K562 (cell line): Measurements from ENCODE around the gene ARL11. TPM values are rescaled to one million over a fixed set of nuclear protein-coding genes. Genes with fewer than 3 reads are reported as not detected.

ENCODE experiments used
- ATAC-seq: fragments of 200-7000 bp; cut with Tn5 transposase; 3 replicates; pipeline ENCODE4 v1.9.1; 2020; ENCODE audit warnings: moderate library complexity
- BruUV-seq: library from RNA; stranded (reverse); fragments of 400-500 nt; replicated peaks from 2 replicates; lab custom pipeline; 2021; lab: Mats Ljungman, UMichigan
- CTCF ChIA-PET: fragments of 300-600 bp; formaldehyde crosslinking; extraction: SDS; loops from one replicate; lab custom pipeline; 2021; ENCODE audit warnings: low intra/inter-chr PET ratio; lab: Yijun Ruan, JAX
- POLR2A ChIA-PET: fragments of 300-600, 350-650 bp; sonication (Branson Sonifier 250); formaldehyde crosslinking; extraction: SDS; loops from one replicate; lab custom pipeline; 2021; ENCODE audit warnings: antibody characterized with exemption, inconsistent platforms; lab: Yijun Ruan, JAX
- DNase-seq, 4 experiments: peaks; one replicate each; pipeline versions ENCODE4 v3.0.0 to v3.0.0-alpha.2; 2011 to 2018; ENCODE audit warnings: low spot score in 3 of 4, mixed read lengths in 3 of 4; ENCODE audit errors: extremely low read depth in 1 of 4
- FAIRE-seq: peaks from 2 replicates; lab custom pipeline; 2011; peaks lifted over from hg19 to GRCh38; lab: Jason Lieb, UNC
- H2AFZ ChIP-seq: 2 replicates; pipeline ENCODE4 v1.6.0; 2011; ENCODE audit warnings: low read depth, low read length, control low read depth, inconsistent platforms
- H3K27ac ChIP-seq: fragments of 200-600 bp; 3 replicates; pipeline ENCODE4 v1.8.0; 2011; ENCODE audit warnings: low read depth, mild to moderate bottlenecking, control low read depth, inconsistent platforms, low read length, moderate library complexity, mixed read lengths; ENCODE audit errors: extremely low read depth
- H3K27me3 ChIP-seq, 2 experiments: fragments of 300-600 bp in 1 of 2; 2 replicates in 1 of 2; 3 replicates in 1 of 2; pipeline versions ENCODE4 v1.6.0 to v1.8.0; 2011; ENCODE audit warnings: inconsistent platforms in 2 of 2, low read length in 2 of 2, mild to moderate bottlenecking in 1 of 2, mixed read lengths in 1 of 2, moderate library complexity in 1 of 2; ENCODE audit not compliant: control insufficient read depth in 2 of 2, insufficient read depth in 2 of 2
- H3K36me3 ChIP-seq: fragments of 300-600 bp; 3 replicates; pipeline ENCODE4 v1.8.0; 2011; ENCODE audit warnings: mild to moderate bottlenecking, low read length, inconsistent platforms; ENCODE audit not compliant: control insufficient read depth, insufficient read depth
- H3K4me1 ChIP-seq, 2 experiments: fragments of 200-600 bp in 1 of 2; replicated peaks in 1 of 2; 2 replicates in 1 of 2; 3 replicates in 1 of 2; pipeline versions ENCODE4 v1.5.1 to v1.8.0; 2011; ENCODE audit warnings: inconsistent platforms in 2 of 2, low read length in 2 of 2, mild to moderate bottlenecking in 1 of 2, mixed read lengths in 1 of 2, moderate library complexity in 1 of 2; ENCODE audit not compliant: control insufficient read depth in 2 of 2, insufficient read depth in 2 of 2
- H3K4me2 ChIP-seq: 2 replicates; pipeline ENCODE4 v1.6.1; 2011; ENCODE audit warnings: low read length, control low read depth, inconsistent platforms, mixed read lengths; ENCODE audit not compliant: insufficient read depth
- H3K4me3 ChIP-seq: fragments of 200-600 bp; sonication (generic), shearing (Covaris generic); 2 replicates; pipeline ENCODE4 v1.5.1; 2016; ENCODE audit warnings: control low read depth, inconsistent platforms
- H3K79me2 ChIP-seq: fragments of 200-600 bp; 3 replicates; pipeline ENCODE4 v1.8.0; 2011; ENCODE audit warnings: low read length, inconsistent platforms; ENCODE audit not compliant: control insufficient read depth, insufficient read depth
- H3K9ac ChIP-seq, 2 experiments: 2 replicates each; pipeline versions ENCODE4 v1.6.0 to v1.6.1; 2011; ENCODE audit warnings: low read depth in 2 of 2, low read length in 2 of 2, control low read depth in 1 of 2, inconsistent platforms in 1 of 2, mild to moderate bottlenecking in 1 of 2, mixed read lengths in 1 of 2; ENCODE audit not compliant: insufficient read depth in 1 of 2
- H3K9me1 ChIP-seq: one replicate; pipeline ENCODE4 v1.6.0; 2011; ENCODE audit warnings: inconsistent platforms, mild to moderate bottlenecking, low read length, moderate library complexity; ENCODE audit not compliant: control insufficient read depth, insufficient read depth
- H3K9me3 ChIP-seq: replicated peaks from 2 replicates; pipeline ENCODE4 v1.5.1; 2011; ENCODE audit warnings: low read depth, low read length, inconsistent platforms; ENCODE audit not compliant: control insufficient read depth, insufficient read depth
- H4K20me1 ChIP-seq: replicated peaks from 2 replicates; pipeline ENCODE4 v1.6.1; 2011; ENCODE audit warnings: low read length, inconsistent platforms, mixed read lengths; ENCODE audit not compliant: control insufficient read depth, insufficient read depth
- CBFA2T3 ChIP-seq: fragments of 450-650 bp; IDR thresholded peaks from 2 replicates; pipeline ENCODE4 v1.6.1; 2017
- ETV5 ChIP-seq: sonication (generic); formaldehyde crosslinking; IDR thresholded peaks from 2 replicates; pipeline ENCODE4 v1.4.0; 2020; ENCODE audit warnings: low read depth, mild to moderate bottlenecking, missing genetic modification reagents
- RBBP5 ChIP-seq: fragments of 200-600 bp; sonication (generic); IDR thresholded peaks from 2 replicates; pipeline ENCODE4 v1.6.1; 2012; ENCODE audit warnings: borderline replicate concordance, mild to moderate bottlenecking, low read length, control low read depth, inconsistent platforms; ENCODE audit not compliant: insufficient read depth, poor library complexity, severe bottlenecking
- ZNF431 ChIP-seq: sonication (generic); formaldehyde crosslinking; IDR thresholded peaks from 2 replicates; pipeline ENCODE4 v1.8.0; 2022; ENCODE audit warnings: mild to moderate bottlenecking, missing genetic modification reagents
- ZNF77 ChIP-seq: fragments of 250-450 bp; sonication (Bioruptor Pico); IDR thresholded peaks from 2 replicates; pipeline ENCODE4 v1.5.0; 2020
- WGBS: fragments of 100-300 bp; shearing (Covaris generic); methylation state at CpG from one replicate; pipeline ENCODE4 v1.1.6; 2016; ENCODE audit warnings: low coverage, mixed read lengths; ENCODE audit not compliant: insufficient coverage; ENCODE audit errors: missing lambda C conversion rate; 5-methylcytosine and 5-hydroxymethylcytosine counted together
- in situ Hi-C: fragments of 300-500 bp; cut with MboI; formaldehyde crosslinking; loops from 4 replicates; pipeline ENCODE4 v1.15.0; 2018; ENCODE audit warnings: inconsistent platforms, mixed read lengths
- intact Hi-C: fragments of 100-400 bp; cut with micrococcal nuclease; formaldehyde crosslinking; loops from 2 replicates; pipeline ENCODE4 v1.14.2; 2022
- polyA plus RNA-seq, 8 experiments: library from polyadenylated mRNA; depleted of rRNA in 4 of 8; stranded (reverse) in 5 of 8; unstranded in 3 of 8; fragments of >200 nt; fragmentation: Nextera tagmentation in 2 of 8; fragmentation: Illumina TruSeq in 1 of 8; extraction: Ambion mirVana in 2 of 8; extraction: Trizol in 1 of 8; gene quantifications; 2 replicates each; pipeline versions ENCODE4 v1.2.1 to v1.2.3, GENCODE V29; 2011 to 2014; ENCODE audit warnings: inconsistent platforms in 1 of 8, missing spikeins in 1 of 8
- total RNA-seq, 7 experiments: library from RNA; depleted of rRNA in 6 of 7; stranded (reverse); fragments of >200 nt in 6 of 7; fragmentation: Illumina TruSeq in 2 of 7; extraction: Trizol in 2 of 7; gene quantifications; 2 replicates each; pipeline versions ENCODE4 v1.2.1 to v1.2.3, GENCODE V29; 2011 to 2021; ENCODE audit warnings: low replicate concordance in 1 of 7
- TF ChIP-seq, protein P1 (sequence below): fragments of 200-800 bp; sonication (Bioruptor generic); IDR thresholded peaks from 2 replicates; pipeline ENCODE4 v1.6.1; 2017; ENCODE audit warnings: missing genetic modification characterization, missing compliant biosample characterization

Gene ARL11
- total and polyA plus RNA-seq, 9 of the 15 experiments (the other 6 are each of a cell fraction or from before 2014, with no cell fraction given) = 0.18 to 0.87 (median 0.45) TPM

DNA sequence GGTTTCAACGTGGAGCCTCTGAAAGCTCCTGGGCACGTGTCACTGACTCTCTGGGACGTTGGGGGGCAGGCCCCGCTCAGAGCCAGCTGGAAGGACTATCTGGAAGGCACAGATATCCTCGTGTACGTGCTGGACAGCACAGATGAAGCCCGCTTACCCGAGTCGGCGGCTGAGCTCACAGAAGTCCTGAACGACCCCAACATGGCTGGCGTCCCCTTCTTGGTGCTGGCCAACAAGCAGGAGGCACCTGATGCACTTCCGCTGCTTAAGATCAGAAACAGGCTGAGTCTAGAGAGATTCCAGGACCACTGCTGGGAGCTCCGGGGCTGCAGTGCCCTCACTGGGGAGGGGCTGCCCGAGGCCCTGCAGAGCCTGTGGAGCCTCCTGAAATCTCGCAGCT is 2.3 kb downstream of the ARL11 start:
- no peak overlapping the region for H3K4me2 ChIP-seq
- peaks cover 12 to 17% of the 10 kb centered on the region in 2 experiments; a peak in 4 of 5 replicates for H3K4me1 ChIP-seq
- ChIA-PET CTCF (no interaction called here), POLR2A (interaction anchor here (0.9 to 1.5 kb wide), 2 partner anchors 10 to 11 kb away, joined by 3 to 4 read pairs; no protein-coding TSS in a partner anchor)
- H2AFZ ChIP-seq = no peak overlapping the region
- no peaks in the 10 kb centered on the region for H3K9me1 ChIP-seq
- H3K4me3 ChIP-seq = no peak overlapping the region
- BruUV-seq = no TSS peak
- ATAC-seq (no peak), FAIRE-seq (no peak), DNase-seq (no peak)
- H3K9ac ChIP-seq = 0 out of 4 replicates have a peak overlapping the region, but pooled peaks of 1 of the 2 experiments have one; percentile 13
- H3K79me2 ChIP-seq = no peaks in the 10 kb centered on the region
- H3K27me3 ChIP-seq = no peaks in the 10 kb centered on the region
- 45% methylated on average over 13 of the region's 16 CpGs for WGBS
- no peaks in the 10 kb centered on the region for H4K20me1 ChIP-seq
- TF ChIP-seq, protein P1, sequence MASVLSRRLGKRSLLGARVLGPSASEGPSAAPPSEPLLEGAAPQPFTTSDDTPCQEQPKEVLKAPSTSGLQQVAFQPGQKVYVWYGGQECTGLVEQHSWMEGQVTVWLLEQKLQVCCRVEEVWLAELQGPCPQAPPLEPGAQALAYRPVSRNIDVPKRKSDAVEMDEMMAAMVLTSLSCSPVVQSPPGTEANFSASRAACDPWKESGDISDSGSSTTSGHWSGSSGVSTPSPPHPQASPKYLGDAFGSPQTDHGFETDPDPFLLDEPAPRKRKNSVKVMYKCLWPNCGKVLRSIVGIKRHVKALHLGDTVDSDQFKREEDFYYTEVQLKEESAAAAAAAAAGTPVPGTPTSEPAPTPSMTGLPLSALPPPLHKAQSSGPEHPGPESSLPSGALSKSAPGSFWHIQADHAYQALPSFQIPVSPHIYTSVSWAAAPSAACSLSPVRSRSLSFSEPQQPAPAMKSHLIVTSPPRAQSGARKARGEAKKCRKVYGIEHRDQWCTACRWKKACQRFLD (CRISPR knock-in tag) = no peak
- peak; percentile 17; the same call in 1 of the 2 replicates for TF ChIP-seq CBFA2T3
- TF ChIP-seq RBBP5 = no peak
- TF ChIP-seq ETV5 (CRISPR knock-in tag) = no peak
- no peak for TF ChIP-seq ZNF431
- TF ChIP-seq ZNF77 = no peak
- intact Hi-C loops (no loop called here), in situ Hi-C loops (no loop called here)
- no peaks in the 10 kb centered on the region for H3K9me3 ChIP-seq
- no peaks in the 10 kb centered on the region for H3K36me3 ChIP-seq
- no peak overlapping the region for H3K27ac ChIP-seq
